Mesenchymal stem cell (in vitro differentiated cells and primary cell): ENCODE measurements around the gene PROSER2.

ENCODE experiments used
- DNase-seq: peaks from one replicate; pipeline ENCODE4 v3.0.0-alpha.2; 2013
- H2AFZ ChIP-seq: one replicate; pipeline ENCODE4 v1.6.1; 2013; ENCODE audit warnings: low read depth, mild to moderate bottlenecking, control low read depth, inconsistent platforms, low read length, moderate library complexity
- H2AK5ac ChIP-seq: 2 replicates; pipeline ENCODE4 v1.6.1; 2013; ENCODE audit warnings: low read length, moderate library complexity, mild to moderate bottlenecking, inconsistent platforms; ENCODE audit not compliant: severe bottlenecking
- H2BK120ac ChIP-seq: one replicate; pipeline ENCODE4 v1.6.1; 2013; ENCODE audit warnings: low read depth, mild to moderate bottlenecking, inconsistent platforms, low read length, moderate library complexity
- H2BK12ac ChIP-seq, 2 experiments: one replicate each; pipeline ENCODE4 v1.6.1; 2013; ENCODE audit warnings: inconsistent platforms in 2 of 2, low read length in 2 of 2, mild to moderate bottlenecking in 2 of 2, moderate library complexity in 2 of 2, control low read depth in 1 of 2
- H2BK15ac ChIP-seq: one replicate; pipeline ENCODE4 v1.6.1; 2013; ENCODE audit warnings: mild to moderate bottlenecking, low read depth, inconsistent platforms; ENCODE audit not compliant: poor library complexity, severe bottlenecking
- H2BK5ac ChIP-seq: 2 replicates; pipeline ENCODE4 v1.6.1; 2013; ENCODE audit warnings: low read depth, mild to moderate bottlenecking, low read length, control low read depth, inconsistent platforms; ENCODE audit not compliant: poor library complexity, severe bottlenecking
- H3K14ac ChIP-seq, 2 experiments: one replicate each; pipeline ENCODE4 v1.6.1; 2013; ENCODE audit warnings: inconsistent platforms in 2 of 2, low read length in 2 of 2, control low read depth in 1 of 2, mild to moderate bottlenecking in 1 of 2, moderate library complexity in 1 of 2
- H3K18ac ChIP-seq, 2 experiments: one replicate each; pipeline ENCODE4 v1.6.1; 2013; ENCODE audit warnings: inconsistent platforms in 2 of 2, low read length in 2 of 2, control low read depth in 1 of 2, low read depth in 1 of 2, mild to moderate bottlenecking in 1 of 2
- H3K23ac ChIP-seq, 2 experiments: one replicate each; pipeline ENCODE4 v1.6.1; 2013; ENCODE audit warnings: inconsistent platforms in 2 of 2, low read length in 2 of 2, mild to moderate bottlenecking in 2 of 2, moderate library complexity in 2 of 2, control low read depth in 1 of 2
- H3K27ac ChIP-seq: 2 replicates; pipeline ENCODE4 v1.5.1; 2013; ENCODE audit warnings: mild to moderate bottlenecking, moderate library complexity, low read length, control low read depth, inconsistent platforms; ENCODE audit not compliant: poor library complexity, severe bottlenecking
- H3K27me3 ChIP-seq, 2 experiments: 2 replicates each; pipeline versions ENCODE4 v1.6.1 to v1.7.0; 2013; ENCODE audit warnings: low read length in 2 of 2, mild to moderate bottlenecking in 2 of 2, moderate library complexity in 2 of 2, control low read depth in 1 of 2, inconsistent platforms in 1 of 2; ENCODE audit not compliant: control insufficient read depth in 1 of 2, insufficient read depth in 1 of 2
- H3K36me3 ChIP-seq, 2 experiments: 2 replicates each; pipeline versions ENCODE4 v1.6.1 to v1.7.0; 2013; ENCODE audit warnings: low read length in 2 of 2, control low read depth in 1 of 2, inconsistent platforms in 1 of 2, low read depth in 1 of 2, mild to moderate bottlenecking in 1 of 2; ENCODE audit not compliant: insufficient read depth in 2 of 2, control insufficient read depth in 1 of 2
- H3K4ac ChIP-seq, 2 experiments: one replicate each; pipeline ENCODE4 v1.6.1; 2013; ENCODE audit warnings: inconsistent platforms in 2 of 2, low read length in 2 of 2, mild to moderate bottlenecking in 2 of 2, moderate library complexity in 2 of 2, control low read depth in 1 of 2, low read depth in 1 of 2
- H3K4me1 ChIP-seq: 2 replicates; pipeline ENCODE4 v1.6.1; 2013; ENCODE audit warnings: low read depth, low read length, control low read depth; ENCODE audit not compliant: control insufficient read depth, insufficient read depth
- H3K4me2 ChIP-seq: 2 replicates; pipeline ENCODE4 v1.6.1; 2013; ENCODE audit warnings: low read length, mild to moderate bottlenecking, inconsistent platforms; ENCODE audit not compliant: poor library complexity, severe bottlenecking
- H3K4me3 ChIP-seq, 2 experiments: 2 replicates each; pipeline versions ENCODE4 v1.5.1 to v1.7.0; 2013; ENCODE audit warnings: low read length in 2 of 2, mild to moderate bottlenecking in 2 of 2, control low read depth in 1 of 2, low read depth in 1 of 2; ENCODE audit not compliant: insufficient read depth in 1 of 2
- H3K79me1 ChIP-seq: replicated peaks from 2 replicates; pipeline ENCODE4 v1.6.1; 2013; ENCODE audit warnings: mild to moderate bottlenecking, control low read depth, low read length, inconsistent platforms; ENCODE audit not compliant: poor library complexity, severe bottlenecking
- H3K9ac ChIP-seq: 2 replicates; pipeline ENCODE4 v1.7.0; 2013; ENCODE audit warnings: mild to moderate bottlenecking, low read length, moderate library complexity
- H3K9me3 ChIP-seq: 2 replicates; pipeline ENCODE4 v1.7.0; 2013; ENCODE audit warnings: mild to moderate bottlenecking, low read length; ENCODE audit not compliant: control insufficient read depth
- H4K8ac ChIP-seq: one replicate; pipeline ENCODE4 v1.6.1; 2013; ENCODE audit warnings: inconsistent platforms, mild to moderate bottlenecking, low read length, moderate library complexity
- H4K91ac ChIP-seq: one replicate; pipeline ENCODE4 v1.6.1; 2013; ENCODE audit warnings: mild to moderate bottlenecking, low read length, inconsistent platforms
- WGBS: methylation state at CpG from one replicate; pipeline ENCODE4 v1.1.7; 2013; ENCODE audit warnings: mixed read lengths; 5-methylcytosine and 5-hydroxymethylcytosine counted together

Gene PROSER2

GRCh38 chr10:11828682-11829284, 5.6 kb downstream of the PROSER2 start:
- H4K8ac ChIP-seq, result no peak overlapping the region
- H2BK5ac ChIP-seq, result no peak overlapping the region
- no peaks in the 10 kb centered on the region for H3K36me3 ChIP-seq
- 79% methylated on average over 10 of the region's 11 CpGs for WGBS
- no peaks in the 10 kb centered on the region for H3K9me3 ChIP-seq
- no peak overlapping the region for H3K4ac ChIP-seq
- no peak overlapping the region for H3K18ac ChIP-seq
- no peak overlapping the region for H4K91ac ChIP-seq
- no peak overlapping the region for H2BK15ac ChIP-seq
- no peak overlapping the region for H2AFZ ChIP-seq
- peaks cover 0 to 22% of the 10 kb centered on the region in 2 experiments for H3K27me3 ChIP-seq
- H3K4me3 ChIP-seq, result no peak overlapping the region
- no peak overlapping the region for H2BK120ac ChIP-seq
- no peak overlapping the region for H2BK12ac ChIP-seq
- H3K23ac ChIP-seq, result no peak overlapping the region
- peaks cover 9% of the 10 kb centered on the region for H3K4me1 ChIP-seq
- H3K79me1 ChIP-seq, result peaks cover 31% of the 10 kb centered on the region
- no peak overlapping the region for H3K14ac ChIP-seq
- no peak for DNase-seq
- no peak overlapping the region for H3K27ac ChIP-seq
- no peak overlapping the region for H3K9ac ChIP-seq
- no peak overlapping the region for H3K4me2 ChIP-seq
- peak overlapping the region; percentile 3 for H2AK5ac ChIP-seq

- H3K27me3 ChIP-seq, result peaks cover 0 to 1% of the 10 kb centered on the region in 2 experiments
Measured at GRCh38 chr10:11830836-11831519, 7.8 kb downstream of the PROSER2 start.

GRCh38 chr10:11831520-11831951, 8.4 kb downstream of the PROSER2 start:
- Histone ChIP-seq H3K9me3 (no peaks in the 10 kb centered on the region), H2BK5ac (no peak overlapping the region), H2BK120ac (no peak overlapping the region), H3K4ac (no peak overlapping the region), H2AK5ac (peak overlapping the region; percentile 63), H4K91ac (no peak overlapping the region), H3K27me3 (no peaks in the 10 kb centered on the region), H3K4me3 (no peak overlapping the region), H3K23ac (no peak overlapping the region), H3K27ac (no peak overlapping the region), H2BK12ac (no peak overlapping the region), H2BK15ac (no peak overlapping the region), H4K8ac (no peak overlapping the region), H3K79me1 (peaks cover 37% of the 10 kb centered on the region), H2AFZ (no peak overlapping the region), H3K9ac (no peak overlapping the region), H3K36me3 (no peaks in the 10 kb centered on the region), H3K18ac (no peak overlapping the region), H3K4me1 (peaks cover 4% of the 10 kb centered on the region), H3K14ac (no peak overlapping the region), H3K4me2 (no peak overlapping the region)
- 78% methylated on average over 4 of the region's 7 CpGs for WGBS
- no peak for DNase-seq

More at GRCh38 chr10:11830836-11831519, 7.8 kb downstream of the PROSER2 start:
- no peaks in the 10 kb centered on the region for H3K36me3 ChIP-seq
- H2AFZ ChIP-seq, result no peak overlapping the region
- no peak overlapping the region for H3K9ac ChIP-seq
- peaks cover 37% of the 10 kb centered on the region for H3K79me1 ChIP-seq
- no peak overlapping the region for H3K18ac ChIP-seq
- H3K4me1 ChIP-seq, result peaks cover 4% of the 10 kb centered on the region
- no peak overlapping the region for H4K8ac ChIP-seq
- H2AK5ac ChIP-seq, result no peak overlapping the region
- no peak overlapping the region for H4K91ac ChIP-seq
- no peak overlapping the region for H3K14ac ChIP-seq
- H2BK15ac ChIP-seq, result no peak overlapping the region
- H3K9me3 ChIP-seq, result no peaks in the 10 kb centered on the region
- no peak for DNase-seq
- no peak overlapping the region for H3K27ac ChIP-seq
- no peak overlapping the region for H3K4ac ChIP-seq
- WGBS, result 81% methylated on average over 3 of the region's 4 CpGs
- H3K23ac ChIP-seq, result no peak overlapping the region
- no peak overlapping the region for H2BK12ac ChIP-seq
- no peak overlapping the region for H2BK5ac ChIP-seq
- no peak overlapping the region for H3K4me2 ChIP-seq
- no peak overlapping the region for H3K4me3 ChIP-seq
- H2BK120ac ChIP-seq, result no peak overlapping the region

- Histone ChIP-seq H2BK5ac (no peak overlapping the region), H2AFZ (no peak overlapping the region), H3K4me3 (no peak overlapping the region), H2BK12ac (no peak overlapping the region), H3K14ac (no peak overlapping the region), H3K23ac (no peak overlapping the region), H4K8ac (no peak overlapping the region), H4K91ac (no peak overlapping the region), H3K79me1 (peaks cover 40% of the 10 kb centered on the region), H2BK120ac (no peak overlapping the region), H3K9ac (no peak overlapping the region), H3K9me3 (no peaks in the 10 kb centered on the region), H3K36me3 (no peaks in the 10 kb centered on the region), H3K18ac (no peak overlapping the region), H3K4ac (no peak overlapping the region), H3K27ac (no peak overlapping the region), H2BK15ac (no peak overlapping the region), H2AK5ac (no peak overlapping the region), H3K27me3 (no peaks in the 10 kb centered on the region), H3K4me2 (no peak overlapping the region), H3K4me1 (peaks cover 4% of the 10 kb centered on the region)
- no peak for DNase-seq
- WGBS, result 100% methylated on average over 1 of the region's 5 CpGs
Measured at GRCh38 chr10:11832042-11832441, 8.9 kb downstream of the PROSER2 start.
